ENCODE results near the gene CADM2.

GRCh38 chr3:85881833-85882393 lies 923.1 kb downstream of the CADM2 start:
- TF ChIP-seq, protein P1, sequence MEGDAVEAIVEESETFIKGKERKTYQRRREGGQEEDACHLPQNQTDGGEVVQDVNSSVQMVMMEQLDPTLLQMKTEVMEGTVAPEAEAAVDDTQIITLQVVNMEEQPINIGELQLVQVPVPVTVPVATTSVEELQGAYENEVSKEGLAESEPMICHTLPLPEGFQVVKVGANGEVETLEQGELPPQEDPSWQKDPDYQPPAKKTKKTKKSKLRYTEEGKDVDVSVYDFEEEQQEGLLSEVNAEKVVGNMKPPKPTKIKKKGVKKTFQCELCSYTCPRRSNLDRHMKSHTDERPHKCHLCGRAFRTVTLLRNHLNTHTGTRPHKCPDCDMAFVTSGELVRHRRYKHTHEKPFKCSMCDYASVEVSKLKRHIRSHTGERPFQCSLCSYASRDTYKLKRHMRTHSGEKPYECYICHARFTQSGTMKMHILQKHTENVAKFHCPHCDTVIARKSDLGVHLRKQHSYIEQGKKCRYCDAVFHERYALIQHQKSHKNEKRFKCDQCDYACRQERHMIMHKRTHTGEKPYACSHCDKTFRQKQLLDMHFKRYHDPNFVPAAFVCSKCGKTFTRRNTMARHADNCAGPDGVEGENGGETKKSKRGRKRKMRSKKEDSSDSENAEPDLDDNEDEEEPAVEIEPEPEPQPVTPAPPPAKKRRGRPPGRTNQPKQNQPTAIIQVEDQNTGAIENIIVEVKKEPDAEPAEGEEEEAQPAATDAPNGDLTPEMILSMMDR (IDR thresholded peaks at IDR 0.05): no peak
- no peak for TF ChIP-seq POLR2A (IDR thresholded peaks at IDR 0.05)

Data from adrenal gland (tissue), 5 donors.